Measurements from ENCODE around the gene OCEL1.

- TF ChIP-seq YY1 (IDR thresholded peaks at IDR 0.05; ENCODE audit: insufficient read depth, insufficient read length), result no peak
- no peak for TF ChIP-seq ZNF274 (IDR thresholded peaks at IDR 0.05; ENCODE audit: low read depth, low read length)
- no peak for TF ChIP-seq SUZ12 (IDR thresholded peaks at IDR 0.05; ENCODE audit: extremely low read depth, insufficient read depth, insufficient read length)
Observed at GRCh38 chr19:17244618-17245534, 18.9 kb downstream of the OCEL1 start.
